GM21529 (cell line): ENCODE data around the gene GASK1A.

Experiments
- ATAC-seq: cut with Tn5 transposase; IDR thresholded peaks from one replicate; pipeline ENCODE4 v1.9.1; 2021; ENCODE audit not compliant: unreplicated experiment

The GASK1A gene

DNA sequence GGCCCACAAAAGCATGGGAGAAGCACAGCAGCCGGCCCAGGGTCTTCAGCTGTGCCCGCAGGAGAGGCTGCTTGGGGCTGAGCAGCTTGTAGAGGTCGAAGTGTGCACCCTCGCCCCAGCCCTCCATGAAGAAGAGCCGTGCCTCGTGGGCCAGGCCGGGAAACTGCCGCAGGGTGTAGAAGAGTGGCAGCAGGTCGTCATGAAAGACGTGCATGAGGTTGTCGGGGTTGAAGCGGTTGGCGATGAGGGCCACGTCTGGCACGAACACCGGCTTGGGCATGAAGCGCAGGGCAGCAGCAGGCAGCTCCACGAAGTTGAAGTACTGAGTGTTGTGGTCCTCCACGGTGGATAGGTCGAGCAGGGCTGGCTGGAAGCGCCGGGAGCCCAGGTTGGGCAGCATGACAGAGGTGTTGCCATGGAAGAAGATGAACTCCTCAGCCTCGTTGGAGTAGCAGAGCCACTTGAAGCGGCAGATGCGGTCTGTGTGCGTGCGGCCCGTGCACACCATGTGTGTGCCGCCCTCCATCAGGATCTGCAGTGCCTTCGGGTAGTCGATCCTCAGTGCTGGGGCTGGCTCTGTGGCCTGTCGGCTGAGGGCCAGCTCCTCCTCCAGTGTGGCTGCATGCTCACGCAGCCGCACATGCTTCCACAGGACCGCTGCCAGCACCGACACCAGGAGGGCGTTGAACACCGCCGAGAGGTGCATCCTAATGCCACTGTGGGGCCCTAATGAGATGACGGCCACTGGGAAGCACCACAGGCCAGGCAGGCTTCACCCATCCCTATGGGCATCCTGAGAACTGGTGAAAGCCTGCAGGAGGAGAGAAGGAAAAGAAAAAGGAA, 101.8 kb downstream of the GASK1A start:
- no peak for ATAC-seq

DNA sequence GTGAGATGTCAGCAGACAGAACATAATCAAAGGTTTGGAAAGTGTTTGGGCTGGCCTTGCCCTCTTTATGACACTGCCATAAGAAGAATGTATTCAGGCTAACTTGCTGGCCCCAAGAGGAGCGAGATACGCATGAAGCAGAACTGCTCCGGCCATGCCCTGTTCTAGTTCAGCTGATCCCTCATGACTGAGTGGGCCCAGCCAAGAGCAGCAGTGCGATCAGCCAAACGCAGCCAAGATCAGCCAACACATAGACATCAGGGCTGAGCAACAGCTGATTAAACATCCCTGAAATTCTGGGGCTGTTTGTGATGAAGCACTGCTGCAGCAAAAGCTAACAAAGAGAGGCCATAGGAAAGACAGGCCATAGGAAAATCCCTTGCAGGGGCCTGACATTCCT, 102.7 kb downstream of the GASK1A start:
- no peak for ATAC-seq

DNA sequence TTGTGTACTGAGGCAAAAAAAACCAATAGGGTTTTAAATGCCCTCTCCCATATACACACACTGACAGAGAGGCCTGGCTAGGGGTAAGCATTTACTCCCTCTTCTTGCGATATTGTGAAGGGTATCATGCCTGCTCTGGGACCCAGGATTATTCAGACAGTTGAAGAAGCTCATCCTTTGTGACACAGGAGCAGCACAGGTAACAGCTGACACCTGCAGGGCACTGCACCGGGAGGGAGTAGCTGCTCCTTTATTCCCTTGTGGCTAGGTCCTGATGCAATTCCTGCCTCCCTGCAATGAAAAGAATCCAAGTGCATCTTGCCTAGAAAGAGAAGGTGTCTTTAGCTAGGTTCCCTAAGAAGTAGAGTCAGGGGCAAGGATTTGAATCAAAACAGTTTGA, 103.3 kb downstream of the GASK1A start:
- ATAC-seq: no peak

DNA sequence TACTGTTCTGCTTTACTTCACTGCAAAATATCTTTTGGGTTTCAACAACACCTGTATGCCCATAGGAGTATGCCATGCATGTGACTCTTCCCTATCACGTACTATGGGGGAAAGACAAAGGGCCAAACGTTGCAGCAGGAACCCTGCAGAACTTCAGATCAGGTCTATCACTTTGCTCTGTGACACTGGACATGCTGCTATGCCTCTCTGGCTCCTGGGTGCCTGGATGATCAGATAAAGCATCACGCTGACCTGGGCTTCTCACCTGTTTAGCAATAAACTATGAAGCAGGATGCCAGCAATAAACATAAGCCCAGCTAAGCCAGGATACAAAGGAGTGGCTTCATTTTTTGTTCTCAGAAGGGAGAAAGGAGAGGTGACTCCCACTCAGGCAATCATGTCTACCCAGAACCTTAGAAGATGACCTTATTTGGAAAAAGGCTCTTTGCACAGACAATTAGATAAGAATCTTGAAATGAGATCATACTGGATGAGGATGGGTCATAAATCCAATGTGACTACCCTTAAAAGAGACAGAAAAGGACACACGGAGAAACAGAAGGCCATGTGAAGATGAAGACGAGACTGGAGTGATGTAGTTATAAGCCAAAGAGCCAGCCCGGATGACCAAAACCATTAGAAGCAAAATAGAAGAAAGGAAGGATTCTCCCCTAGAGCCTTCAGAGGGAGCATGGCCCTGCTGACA, 107.5 kb downstream of the GASK1A start:
- no peak for ATAC-seq

DNA sequence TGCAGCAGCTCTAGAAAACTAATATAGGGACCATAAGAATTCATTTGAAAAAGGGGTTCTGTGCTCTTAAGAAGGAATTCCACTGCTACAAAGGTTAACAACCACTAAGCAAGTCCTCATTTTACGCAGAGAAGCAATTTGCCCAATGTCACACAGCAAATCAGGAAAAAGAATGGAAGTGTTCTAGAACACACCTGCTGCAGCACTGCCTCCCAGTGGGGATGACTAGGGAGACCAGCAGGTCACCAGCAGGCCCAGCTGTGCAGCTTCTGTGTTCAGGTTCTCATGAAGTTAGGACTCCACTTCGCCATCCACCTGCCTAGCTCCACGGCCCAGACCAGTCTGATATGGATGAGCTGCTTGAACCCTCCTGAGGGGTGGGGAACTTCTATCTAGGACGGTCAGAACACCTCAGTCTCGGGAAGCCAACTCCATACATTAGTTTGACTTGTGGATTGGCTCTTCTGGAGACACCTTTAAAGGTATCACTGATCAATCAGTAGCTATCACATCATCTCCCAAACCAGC, 108.2 kb downstream of the GASK1A start:
- no peak for ATAC-seq

DNA sequence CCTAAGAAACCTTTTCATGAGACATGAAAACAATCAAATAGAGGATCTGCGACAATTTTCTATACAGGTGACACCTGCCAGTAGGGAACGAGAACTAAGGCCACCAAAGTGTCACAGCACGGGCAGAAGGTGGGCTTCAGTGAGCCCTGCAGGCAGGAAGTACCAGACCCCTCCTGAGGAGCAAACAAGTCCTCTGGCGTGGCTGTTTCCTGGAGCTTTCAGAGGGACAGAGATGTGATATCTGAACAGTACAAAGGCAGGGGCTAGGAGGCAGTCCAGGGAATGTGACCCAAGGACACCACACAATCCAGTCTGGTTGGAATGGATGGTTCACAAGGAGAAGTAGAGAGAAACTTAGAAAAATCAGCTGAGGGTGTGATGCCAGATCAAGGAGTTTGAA, 110.0 kb downstream of the GASK1A start:
- no peak for ATAC-seq

DNA sequence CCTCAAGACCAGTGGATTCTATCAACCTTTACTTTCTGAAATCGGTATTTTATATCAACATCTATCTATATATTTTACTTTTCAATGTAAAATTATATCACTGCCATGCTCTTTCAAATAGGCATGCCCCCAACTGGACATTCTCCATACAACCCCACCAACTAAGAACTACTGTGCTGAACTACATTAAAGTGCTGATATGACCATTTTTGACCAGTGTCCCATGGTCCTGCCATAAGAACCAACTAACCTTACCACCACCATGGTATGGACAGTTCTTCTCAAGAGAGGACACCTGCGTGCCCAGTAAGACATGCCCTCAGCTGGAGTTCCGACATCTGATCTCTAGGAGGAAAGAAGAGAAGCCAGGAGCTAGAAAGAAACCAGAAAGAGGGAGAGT, 111.1 kb downstream of the GASK1A start:
- no peak for ATAC-seq

DNA sequence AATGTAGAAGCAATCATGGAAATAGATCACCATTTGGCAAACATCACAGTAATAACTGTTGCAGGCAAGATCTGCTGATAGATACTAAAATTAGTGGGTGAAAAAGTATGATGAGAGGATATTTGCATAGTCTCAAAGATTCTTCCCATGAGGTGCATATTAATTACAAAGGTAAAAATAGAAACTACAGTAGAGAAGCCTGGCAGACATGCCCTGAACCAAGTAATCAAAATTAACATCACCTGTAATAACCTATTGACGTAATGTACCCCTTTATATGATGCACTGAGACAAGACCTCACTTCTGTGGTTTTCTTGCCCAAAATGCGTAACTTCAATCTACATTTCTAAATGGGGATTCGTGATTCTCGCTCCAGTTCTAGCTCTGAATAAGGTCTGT, 112.4 kb downstream of the GASK1A start:
- ATAC-seq: no peak

DNA sequence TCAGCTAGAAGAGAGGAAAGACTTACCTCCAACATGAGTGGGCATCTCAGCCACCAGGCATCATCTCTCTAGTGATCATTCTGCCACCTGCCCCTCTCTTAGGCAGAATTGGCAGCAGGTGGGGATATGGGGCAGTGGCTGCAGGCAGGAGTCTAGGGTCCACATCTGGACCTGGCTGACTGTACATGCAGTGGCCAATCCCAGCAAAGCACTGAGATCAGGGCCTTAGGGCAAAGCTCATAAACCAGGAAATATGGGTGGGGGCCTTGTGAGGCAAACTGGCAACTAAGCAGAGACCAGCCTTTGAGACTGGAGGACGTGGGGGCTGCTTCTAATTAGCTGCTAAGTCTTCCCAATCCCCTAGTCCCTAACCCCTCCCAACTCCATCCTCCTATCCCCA, 113.9 kb downstream of the GASK1A start:
- no peak for ATAC-seq

DNA sequence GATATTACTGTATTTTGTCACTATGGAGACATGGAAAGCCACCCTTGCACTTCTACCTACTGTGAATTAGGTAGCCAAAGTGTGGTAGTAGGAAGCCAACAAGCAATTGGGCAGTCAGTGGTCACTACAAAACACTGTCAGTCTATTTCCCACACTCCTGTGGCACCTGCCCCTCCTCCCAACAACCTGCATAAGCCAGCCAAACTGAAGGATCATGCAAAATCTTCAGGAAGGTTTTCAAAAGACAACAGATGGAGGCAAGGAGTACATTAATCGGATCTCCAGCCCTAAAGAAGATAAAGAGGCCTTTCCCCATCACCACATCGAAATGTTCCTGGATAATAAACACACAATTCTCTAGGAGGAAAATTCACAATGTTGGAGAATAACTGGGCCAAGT, 114.9 kb downstream of the GASK1A start:
- ATAC-seq: no peak

DNA sequence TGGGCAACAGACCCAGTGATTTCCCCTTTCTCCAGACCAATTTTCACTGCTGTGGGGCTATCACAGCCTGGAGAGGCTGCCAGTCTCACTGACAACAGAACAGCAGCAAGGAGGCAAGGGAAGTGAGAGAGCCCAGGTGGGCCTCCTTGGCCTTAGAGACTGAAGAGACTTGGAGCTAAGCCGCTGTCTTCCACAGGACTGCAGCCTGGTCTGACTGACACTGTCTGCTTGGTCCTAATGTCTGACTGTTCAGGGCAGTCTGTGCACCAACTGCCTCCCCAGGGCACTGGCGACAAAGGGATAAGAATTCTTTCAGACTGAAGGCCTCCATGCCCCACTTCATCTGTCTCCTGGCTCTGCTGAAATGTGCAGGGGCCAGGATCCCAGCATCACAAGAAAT, 115.3 kb downstream of the GASK1A start:
- ATAC-seq: no peak

DNA sequence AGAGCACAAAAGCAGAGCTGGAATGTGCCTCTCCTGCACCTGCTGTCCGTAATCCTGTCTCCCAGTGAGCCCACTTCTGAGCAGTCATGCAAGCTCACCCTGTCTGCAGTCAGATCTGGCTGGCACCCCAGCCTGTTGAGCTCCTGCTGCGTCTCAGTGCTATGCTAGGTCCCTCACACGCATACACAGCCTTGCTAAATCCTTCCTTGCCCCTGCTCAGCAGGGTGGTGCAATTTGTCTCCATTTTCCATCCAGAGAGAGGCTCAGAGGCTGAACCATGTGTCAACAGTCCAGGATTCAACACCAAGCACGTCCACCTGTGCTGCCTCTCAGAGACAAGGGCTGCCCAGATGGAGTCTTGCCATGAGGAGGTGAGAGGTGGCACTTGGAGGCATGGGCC, 115.7 kb downstream of the GASK1A start:
- ATAC-seq: no peak

DNA sequence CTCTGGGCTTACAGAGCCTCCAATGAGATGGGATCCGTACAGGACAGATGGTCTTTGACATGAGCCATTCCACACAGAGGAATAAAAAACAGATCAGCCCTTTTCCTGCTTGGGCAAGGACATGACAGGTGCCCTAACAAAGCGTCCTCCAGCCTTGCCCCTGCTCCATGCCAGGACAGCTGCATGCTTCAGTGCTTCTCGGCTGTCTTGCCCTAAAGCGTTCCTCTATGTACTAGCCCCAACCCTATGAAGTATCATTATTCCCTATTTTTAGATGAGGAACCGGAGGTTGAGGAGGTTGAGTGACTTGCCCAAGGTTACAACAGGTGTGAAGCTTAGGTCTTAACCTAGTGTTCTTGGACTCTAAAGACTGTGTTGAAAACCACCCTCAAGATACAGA, 116.3 kb downstream of the GASK1A start:
- no peak for ATAC-seq

DNA sequence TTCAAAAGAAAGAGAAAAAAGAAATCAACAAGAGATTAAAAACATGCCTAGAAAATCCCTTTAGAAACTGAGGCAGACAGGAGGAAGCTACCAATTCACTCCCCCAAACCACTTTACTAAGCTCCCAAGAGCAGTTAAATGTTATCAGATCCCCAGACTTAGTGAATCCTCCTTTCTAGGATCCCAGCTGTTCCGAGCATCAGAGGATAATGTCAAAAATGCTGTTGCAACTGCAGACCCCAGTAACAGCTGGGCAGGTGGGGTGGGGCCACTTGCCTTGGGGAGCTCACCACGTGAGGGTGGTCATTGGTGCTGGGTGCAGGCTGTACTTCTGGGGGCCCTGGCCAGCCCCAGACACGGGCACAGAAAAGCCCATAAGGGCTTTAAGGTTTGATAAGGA, 117.7 kb downstream of the GASK1A start:
- no peak for ATAC-seq

DNA sequence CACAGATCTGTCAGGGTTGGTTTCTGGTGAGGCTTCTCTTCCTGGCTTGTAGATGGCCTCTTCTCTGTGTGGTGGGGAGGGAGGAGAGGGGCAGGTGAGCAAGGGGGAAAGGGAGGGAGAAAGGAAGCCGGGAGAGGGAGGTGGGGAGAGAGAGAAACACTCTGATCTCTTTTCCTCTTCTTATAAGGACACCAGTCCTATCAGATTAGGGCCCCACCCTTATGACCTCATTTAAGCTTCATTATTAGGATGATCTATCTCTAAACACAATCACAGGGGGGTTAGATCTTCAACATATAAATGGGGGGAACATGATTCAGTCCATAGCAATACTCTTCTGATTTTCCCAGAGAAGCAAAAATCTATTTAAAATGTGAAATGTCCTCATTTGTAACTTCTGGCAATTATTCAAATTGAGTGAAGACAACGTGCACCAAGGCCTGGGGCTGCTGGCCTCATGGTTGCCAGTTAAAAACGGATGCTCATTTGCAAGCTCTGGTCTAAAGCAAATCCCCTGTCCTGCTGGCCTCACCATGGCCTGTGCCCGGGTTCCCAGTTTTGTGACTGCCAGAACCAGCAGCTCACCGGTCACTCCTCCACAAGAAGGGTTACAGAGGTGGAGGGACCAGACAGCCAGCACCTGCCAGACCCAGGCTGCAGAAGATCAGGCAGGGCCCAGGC, 118.4 kb downstream of the GASK1A start:
- no peak for ATAC-seq

DNA sequence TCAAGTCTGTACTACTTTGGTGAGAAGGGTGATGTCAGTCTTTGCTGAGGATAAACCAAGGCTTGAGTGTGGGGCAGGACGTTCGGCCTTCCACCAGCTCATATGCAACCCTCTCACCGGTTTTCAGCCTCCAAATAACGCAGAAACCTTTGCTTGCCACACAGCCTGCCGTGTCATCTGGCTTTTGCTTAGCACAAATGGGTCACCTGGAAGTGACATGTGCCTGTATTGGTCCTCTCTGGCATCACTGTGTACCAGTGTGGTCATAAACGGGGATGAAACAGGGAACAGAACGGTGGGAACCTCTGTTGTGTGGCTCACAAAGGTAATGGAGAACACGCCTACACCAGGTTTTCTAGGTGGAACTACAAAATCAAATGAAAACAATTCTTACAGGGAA, 119.7 kb downstream of the GASK1A start:
- ATAC-seq: no peak

DNA sequence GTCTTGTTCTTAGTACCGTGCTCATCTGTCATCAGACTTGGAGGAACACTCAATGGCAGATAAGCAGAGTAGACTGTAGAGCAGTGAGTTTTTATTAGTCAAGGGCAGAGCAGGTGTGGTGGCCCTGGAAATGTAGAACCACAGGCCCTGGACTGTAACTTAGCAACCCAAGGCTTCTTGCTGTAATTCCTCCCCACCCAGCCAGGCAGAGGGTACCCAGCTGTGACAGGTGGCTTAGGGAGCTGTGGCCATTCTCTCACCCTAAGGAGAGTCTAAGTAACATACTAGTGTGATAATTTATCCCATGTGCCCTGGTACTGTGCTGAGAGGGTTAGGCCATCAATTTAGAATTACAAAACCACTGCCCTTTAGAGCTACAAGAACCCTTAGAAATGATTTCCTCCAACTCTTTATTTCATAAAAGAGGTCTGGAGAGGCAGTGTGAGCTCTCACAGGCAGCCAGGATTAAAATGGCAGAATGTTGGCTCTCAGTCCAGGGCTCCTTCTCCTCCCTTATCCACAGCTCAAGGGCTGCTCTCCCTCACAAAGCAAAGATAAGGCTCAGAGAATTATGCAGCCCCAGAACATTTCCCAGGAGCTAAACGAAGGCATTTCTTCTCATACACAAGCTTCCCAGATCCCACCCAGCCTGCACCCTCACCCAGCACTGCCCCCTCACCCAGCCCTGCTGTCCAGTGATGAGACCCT, 123.8 kb downstream of the GASK1A start:
- no peak for ATAC-seq

DNA sequence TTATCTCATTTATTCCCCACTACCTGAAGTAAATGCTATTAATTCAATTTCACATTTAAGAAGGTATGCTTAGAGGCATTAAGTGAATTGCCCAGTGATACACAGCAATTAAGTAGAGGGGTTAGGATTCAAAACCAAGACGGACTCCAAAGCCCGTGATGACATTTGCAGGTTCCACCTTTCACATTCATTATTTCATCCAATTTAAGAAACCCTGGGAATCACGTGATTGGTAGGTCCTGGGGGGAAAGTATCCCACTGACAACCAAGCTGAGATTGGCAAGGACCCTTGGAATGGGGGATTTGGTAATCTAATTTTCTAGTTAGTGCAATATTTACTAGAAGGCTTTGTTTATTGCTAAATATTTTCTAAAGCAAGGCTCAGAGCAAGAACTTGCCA, 124.9 kb downstream of the GASK1A start:
- ATAC-seq: no peak

DNA sequence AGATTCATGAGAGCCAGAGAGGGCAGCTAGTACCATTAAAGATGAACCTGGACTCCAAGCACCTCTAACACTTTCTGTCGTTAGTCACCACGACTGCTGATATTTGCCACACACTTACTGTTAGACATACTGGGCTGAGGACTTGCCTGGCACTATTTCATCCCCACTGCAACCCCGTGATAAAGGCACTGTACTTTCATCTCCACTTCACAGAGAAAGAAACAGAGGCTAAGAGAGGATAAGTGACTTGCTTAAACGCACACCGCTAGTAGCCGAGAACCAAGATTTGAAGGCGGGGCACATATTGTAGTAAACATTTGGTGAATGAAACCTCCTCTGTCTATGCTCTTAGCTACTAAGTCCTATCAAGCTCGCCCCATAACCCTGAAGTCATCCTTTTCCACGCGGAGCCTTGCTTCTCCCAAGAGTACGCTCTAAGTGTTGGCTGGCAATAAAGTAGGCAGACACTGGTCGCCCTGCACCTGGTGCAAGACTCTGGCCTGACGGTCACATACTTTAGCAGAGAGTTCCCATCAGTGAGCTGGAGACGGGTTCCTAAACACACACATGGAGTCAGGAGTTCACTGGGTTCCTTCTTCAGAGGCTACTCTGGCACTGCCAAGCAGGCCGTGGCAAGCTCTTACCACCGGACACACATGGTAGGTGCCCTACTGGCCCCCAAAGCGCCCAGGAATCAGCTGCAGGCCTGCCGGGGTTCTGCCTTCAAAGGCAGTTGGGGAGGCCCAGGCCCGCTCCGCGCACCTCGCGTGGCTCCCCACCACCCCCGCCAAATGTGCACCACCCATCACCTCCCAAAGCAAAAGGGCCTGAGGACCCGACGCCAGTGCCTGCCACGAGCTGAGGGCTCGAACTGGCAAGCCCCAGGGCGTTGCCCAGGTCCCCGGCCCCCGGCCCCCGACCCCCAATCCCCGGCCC, 125.8 kb downstream of the GASK1A start:
- no peak for ATAC-seq
